Measurements from ENCODE around the gene TNK2.
"Not testable (repeated sequence)": the region's sequence is repeated elsewhere in the genome, so short reads cannot be mapped to it uniquely, and the experiment has no call there.

- TF ChIP-seq CTCF (conservative IDR thresholded peaks at IDR 0.05; ENCODE audit: low read length); EZH2phosphoT487 (IDR thresholded peaks at IDR 0.05; ENCODE audit: borderline replicate concordance): not testable (repeated sequence)
Observed at GRCh38 chr3:195933044-195933430, 24.7 kb upstream of the TNK2 start.
